HL-60/S4 treated with phorbol 12-myristate 13-acetate at 8.2 ng/mL for 4 days and 3 days (cell line): ENCODE measurements around the gene DDRGK1.
"Not testable (repeated sequence)": the region's sequence is repeated elsewhere in the genome, so short reads cannot be mapped to it uniquely, and the experiment has no call there.

Experiments used
- in situ Hi-C: fragments of 300-500 bp; cut with MboI; formaldehyde crosslinking; loops from 2 replicates; pipeline ENCODE4 v1.15.0; 2022; ENCODE audit warnings: low sequenced_read_pairs

Gene DDRGK1

DNA sequence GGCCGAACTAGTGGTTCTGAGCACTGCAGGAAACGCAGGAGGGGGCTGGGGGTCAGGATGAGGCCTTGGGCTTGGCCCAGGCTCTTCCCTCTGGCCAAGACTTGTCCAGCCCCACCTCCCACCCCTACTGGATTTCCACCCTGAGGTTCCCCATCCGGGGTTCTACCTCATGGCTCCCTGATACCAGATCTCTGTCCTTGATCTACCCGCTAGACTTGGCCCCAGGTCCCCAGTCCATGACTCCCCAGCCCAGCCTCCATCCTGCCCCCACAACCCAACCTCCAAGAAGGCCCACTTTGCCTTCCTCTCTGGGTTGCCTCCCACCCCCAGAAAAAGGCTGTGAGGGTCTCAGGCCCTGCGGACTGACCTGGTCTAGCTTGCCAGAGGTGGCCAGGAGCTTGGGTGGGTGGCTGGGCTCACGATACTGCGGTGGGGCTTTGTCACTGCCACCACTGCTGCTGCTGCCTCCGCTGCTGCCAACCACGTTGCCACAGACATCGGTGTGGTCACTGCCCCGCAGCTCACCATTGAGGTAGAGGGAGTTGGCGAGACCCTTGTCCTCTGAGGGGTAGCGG is 38.1 kb downstream of the DDRGK1 start:
- in situ Hi-C loops: no loop called here

DNA sequence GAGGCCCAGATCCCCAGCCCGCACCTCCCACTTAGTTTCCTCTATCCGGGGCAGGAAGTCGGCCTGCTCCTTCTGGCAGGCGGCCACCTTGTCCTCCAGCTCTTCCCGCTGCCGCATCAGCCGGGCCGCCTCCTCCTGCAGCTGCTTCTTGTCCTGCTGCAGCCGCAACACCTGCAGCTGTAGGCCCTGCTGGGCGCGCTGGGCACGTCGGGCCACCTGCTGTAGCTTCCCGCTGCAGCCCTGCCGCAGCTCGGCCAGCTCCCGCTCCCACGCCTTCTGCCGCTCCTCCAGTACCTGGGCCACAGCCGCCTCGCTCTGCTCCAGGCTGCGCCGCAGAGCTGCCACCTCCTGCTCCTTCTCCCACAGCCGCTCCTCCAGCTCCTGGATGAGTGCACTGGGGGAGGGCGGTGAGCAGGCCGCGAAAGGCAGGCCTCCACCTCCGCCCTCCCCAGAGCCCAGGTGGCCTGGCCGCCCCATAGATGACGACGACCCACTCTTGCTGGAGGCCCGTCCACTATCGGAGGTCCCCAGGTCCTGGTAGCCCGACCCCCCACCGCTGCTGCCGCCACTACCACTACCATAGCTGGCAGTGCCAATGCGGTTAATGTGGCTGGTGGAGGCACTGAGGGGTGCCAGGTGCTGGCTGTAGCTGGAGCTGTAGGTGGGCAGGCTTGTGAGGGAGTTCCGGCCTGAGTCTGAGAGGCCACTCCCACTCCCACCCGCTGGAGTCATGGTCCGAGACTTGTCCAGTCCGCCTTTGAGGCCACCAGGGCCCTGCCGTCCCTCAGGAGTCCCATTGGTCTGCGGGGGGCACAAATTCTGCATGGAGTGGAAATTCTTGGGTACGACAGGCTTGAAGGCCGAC is 38.8 kb downstream of the DDRGK1 start:
- in situ Hi-C loops: no loop called here

DNA sequence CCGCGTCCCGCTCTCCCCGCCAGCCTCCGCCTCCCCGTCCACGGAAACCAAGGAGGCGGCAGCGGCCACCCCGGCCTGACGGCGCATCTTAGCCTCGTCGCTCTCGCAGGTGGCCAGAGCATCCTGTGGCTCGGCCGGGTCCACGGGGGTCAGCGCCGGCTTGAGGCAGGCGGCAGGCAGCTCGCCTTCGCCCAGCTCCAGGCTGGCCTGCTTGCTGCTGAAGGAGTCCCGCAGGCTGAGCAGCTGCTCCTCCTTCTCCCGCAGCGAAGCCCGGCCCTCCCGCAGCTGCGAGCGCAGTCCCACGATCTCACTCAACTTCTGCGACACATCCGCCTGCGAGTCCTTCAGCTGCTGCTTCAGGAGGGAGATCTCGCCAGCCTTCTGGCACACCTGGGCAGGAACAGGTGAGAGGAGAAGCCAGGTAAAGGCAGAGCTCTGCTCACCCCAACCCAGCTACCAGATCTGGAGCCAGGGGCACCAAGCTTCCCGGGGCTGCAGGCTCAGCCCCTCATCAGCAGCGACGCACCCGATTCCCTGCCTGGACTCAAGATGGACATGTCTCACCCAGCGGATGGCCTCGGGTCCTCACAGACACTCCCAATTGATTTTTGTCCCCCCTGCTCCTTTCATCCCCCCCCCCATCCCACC is 39.6 kb downstream of the DDRGK1 start:
- in situ Hi-C loops: no loop called here

DNA sequence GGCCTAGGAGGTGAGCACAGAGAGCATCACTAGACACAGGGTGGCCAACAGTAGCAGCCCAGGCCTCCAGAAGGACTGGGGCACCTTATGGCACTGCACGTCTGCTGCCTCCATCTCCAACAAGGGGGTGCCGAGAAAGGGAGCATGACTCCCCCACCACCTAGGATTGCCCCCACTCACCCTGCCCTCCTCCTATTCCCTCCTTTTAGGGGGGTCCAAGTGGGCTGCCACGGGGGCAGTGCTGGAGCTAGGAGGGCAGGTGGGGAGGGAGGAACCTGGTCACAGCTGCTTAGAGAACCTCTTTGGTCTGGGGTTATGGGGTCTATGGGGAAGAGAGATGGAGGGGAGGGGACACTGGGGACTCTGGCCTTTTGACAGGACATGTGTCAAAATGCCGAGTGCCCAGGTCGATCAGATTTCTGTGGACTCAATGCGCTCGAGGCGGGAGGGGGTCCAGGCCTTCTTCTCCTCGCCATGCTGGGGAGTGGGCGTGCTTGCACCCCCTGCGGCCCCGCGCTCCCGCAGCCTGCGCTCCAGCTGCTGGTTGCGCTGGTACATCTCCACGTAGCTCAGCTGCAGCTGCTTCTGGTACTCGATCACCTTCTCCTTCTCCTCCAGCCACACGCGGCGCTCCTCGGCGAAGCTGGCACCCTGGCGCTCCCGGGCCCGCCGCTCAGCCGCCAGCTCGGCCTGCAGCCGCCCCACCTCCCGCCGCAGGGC is 40.3 kb downstream of the DDRGK1 start:
- in situ Hi-C loops: no loop called here

DNA sequence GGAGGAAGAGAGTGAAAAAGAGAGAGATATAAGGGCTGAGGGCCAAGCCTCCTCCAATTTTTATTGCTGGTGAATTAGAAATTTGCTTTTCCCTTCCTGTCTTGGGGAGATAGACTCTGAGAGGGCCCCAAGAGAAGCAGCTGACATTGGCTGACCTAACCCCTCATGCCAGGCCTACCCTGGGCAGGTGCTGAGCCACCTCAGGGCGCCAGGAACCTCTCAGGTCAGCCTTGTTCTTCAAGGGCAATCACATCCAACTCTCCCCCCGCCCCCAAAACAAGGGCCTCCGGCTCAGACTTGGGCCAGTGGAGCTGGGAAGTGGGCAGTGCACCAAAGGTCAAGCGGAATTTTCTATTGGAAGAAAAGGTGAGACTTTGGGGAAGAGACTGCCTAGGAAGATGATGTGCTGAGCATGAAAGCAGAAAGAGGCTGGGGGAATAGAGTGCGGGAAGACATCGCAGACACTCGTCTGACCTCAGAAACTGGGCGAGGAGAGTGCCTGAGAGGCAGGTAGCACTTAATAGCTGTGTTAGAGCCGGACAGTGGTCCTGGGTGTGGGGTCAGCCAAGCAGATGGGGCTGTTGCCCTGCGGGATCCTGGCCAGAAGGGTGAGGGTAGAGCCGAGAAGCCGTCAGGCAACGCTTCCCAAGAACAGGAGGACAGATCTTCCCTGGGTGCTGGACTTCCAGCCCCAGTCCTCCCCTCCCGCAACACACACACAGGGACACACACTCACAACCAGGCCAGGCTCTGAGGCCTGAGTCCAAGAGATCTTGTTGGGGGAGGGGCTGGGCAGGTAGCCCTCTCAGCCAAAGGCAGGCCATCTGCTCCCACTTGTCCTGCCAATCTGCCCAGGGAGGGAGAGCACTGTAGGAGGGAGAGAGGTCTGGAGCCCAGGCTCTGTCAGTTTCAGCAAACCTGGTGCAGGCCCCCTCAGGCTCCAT is 41.1 kb downstream of the DDRGK1 start:
- in situ Hi-C loops: no loop called here

DNA sequence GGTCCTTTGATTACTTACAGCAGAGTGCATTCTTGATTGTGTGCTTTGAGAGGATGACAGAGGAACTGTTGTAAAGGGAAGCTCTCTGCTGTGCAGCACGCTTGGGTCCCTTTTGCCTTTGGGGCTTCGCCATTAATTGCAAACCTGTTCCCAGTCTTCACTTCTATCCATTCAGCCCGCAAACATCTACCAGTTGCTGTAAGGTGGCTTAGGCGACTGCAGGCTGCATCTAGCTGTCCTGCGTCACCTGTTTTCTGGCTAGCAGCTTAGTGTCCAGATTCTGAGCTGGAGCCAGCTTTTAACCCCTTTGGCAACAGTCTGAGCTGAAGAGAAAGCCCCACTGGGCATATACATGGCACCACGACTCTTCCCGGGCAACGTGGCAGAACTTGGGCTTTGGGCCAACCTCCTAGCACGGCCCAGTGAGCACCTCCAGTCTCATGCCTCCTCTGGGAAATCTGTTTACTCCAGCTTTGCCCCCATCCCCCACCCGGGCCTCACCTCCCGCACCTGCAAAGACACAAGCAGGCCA is 42.3 kb downstream of the DDRGK1 start:
- in situ Hi-C loops: no loop called here

DNA sequence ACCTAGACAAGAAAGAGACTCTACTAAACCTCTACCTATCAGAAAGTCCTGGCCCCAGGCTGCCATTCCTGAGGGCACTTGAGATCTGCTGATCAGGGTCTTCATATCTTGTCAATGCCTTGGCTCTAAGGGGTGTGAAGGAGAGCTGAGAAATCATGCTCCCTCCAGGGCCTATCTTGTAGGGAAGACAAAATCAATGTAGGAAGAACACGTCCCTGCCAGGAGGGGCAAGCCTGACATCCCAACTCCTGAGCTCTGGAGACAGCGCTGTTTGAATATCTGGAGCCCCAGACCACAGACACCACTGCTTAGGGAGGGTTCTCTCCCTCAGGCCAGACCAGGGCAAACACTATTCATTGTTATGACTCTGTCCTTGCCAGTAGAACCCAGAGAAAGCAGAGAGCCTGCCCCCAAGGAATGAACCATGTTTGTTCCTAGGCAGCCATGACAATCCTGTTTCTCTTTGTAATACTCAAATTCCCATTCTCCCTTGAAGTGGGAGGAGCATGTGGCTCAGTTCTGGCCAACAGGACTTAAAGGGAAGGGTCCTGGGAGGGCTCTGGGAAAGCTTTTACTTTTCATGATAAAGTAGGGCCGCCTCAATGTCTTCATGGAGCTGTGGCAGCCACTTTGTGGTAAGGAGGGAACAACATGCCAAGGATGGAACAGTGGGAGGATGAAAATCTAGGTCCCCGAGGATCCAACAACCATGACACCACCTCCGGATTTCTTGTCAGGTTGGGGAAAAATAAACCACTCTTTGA is 43.0 kb downstream of the DDRGK1 start:
- in situ Hi-C loops: no loop called here

DNA sequence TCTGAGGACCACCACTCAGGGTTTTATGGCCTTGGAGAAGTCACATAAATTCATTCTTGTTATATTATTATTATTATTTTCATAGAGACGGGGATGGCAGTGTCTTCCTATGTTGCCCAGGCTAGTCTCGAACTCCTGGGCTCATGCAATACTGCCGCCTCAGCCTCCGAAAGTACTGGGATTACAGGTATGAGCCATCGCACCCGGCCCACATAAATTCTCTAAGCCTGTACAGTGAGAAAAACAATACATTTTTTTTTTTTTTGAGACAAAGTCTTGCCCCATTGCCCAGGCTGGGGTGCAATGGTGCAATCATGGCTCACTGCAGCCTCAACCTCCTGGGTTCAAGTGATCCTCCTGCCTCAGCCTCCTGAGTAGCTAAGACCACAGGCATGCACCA is 44.1 kb downstream of the DDRGK1 start:
- in situ Hi-C loops: no loop called here

DNA sequence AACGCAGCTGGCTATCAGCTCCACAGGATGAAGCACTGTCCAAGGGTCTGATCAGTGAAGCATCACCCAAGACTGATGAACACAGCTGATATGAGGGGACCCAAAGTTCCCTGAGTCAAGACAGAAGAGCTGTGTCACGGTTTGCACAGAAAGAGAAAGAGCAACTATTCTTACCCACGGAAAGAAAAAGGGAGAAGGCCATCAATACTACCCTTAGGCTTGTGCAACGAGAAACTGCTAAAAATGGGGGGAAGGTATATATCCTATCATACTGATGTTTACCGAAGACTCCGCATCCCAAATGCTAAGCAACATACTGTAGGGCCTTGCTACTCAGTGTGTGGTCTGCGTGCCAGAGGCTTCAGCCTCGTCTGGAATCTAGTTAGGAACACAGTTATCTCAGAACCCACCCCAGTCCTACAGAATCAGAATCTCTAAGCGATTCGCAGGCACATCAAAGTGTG is 45.5 kb downstream of the DDRGK1 start:
- in situ Hi-C loops: no loop called here

DNA sequence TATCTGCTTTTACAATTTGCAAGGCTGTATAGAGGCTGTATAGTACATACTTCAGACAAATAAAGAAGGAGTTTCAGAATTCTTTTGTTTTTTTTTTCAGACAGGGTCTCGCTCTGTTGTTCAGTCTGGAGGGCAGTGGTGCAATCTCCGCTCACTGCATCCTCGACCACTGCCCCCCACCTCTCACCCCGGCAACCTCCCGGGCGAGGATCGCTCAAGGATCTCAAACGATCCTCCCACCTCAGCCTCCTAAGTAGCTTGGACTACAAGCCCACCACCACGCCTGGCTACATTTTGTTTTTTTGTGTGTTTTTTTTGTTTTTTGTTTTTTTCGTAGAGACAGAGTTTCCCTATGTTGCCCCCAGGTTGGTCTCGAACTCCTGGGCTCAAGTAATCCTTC is 46.7 kb downstream of the DDRGK1 start:
- in situ Hi-C loops: no loop called here

DNA sequence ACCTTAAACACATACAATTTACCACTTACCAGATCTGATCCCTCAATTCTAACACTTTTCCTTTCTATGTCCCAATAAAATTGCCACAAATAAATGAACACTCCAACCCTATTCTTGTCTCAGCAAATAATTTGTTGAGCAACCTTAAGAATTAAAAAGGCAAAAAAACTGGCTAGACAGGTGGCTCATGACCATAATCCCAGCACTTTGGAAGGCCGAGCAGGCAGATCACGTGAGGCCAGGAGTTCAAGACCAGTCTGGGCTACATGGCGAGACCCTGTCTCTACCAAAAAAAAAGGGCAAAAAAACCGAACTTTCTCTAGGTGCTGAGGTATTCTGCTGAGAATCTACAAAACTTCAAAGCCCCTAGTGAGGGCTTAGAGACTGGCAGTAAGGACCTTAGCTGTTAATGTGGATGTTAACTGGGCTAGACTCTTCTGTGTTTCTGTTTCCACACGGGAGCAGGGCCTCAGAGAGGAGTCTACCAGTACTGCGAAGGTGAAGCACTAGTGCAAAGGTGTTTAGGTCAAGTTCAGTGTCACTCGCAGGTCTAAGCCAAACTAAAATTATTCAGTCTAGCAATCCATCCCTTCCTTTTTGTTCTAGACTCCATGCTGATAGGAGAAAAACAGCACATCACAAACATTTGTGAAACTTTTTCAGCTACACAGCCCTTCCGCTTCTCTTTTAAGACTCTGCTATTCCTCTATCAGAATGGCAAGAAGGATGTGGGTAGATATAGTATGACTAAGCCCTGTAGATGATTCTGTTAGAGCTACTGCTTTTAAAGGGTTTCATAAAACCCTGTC is 47.5 kb downstream of the DDRGK1 start:
- in situ Hi-C loops: no loop called here

DNA sequence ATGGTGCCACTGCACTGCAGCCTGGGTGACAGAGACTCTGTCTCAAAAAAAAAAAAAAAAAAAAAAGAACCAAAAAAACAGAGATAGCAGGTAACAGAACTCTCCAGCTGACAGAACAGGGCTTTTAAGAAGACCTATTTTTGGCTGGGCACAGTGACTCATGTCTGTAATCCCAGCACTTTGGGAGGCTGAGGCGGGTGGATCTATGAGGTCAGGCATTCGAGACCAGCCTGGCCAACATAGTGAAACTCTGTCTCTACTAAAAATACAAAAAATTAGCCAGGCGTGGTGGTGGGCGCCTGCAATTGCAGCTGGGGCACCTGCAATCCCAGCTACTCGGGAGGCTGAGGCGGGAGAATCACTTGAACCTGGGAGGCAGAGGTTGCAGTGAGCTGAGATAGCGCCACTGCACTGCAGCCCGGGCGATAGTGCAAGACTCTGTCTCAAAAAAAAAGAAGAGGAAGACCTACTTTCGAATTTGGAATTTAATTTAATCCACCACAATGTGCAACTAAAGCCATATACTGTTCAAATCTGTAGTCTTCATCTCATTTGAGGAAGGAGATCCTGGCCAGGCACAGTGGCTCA is 52.3 kb downstream of the DDRGK1 start:
- in situ Hi-C loops: not testable (repeated sequence)

DNA sequence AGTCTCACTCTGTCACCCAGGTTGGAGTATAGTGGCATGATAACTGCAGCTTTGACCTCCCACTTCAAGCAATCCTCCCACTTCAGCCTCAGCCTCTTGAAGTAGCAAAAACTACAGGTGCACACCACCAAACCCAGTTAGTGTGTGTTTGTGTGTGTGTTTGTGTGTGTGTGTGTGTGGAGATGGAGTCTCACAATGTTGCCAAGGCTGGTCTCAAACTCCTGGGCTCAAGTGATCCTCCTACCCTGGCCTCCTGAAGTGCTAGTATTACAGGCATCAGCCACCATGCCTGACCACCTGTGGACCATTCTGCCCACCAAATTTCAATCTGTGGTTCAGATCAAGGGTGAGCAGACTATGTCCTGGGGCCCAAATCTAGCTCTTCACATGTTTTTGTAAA is 53.6 kb downstream of the DDRGK1 start:
- in situ Hi-C loops: no loop called here

DNA sequence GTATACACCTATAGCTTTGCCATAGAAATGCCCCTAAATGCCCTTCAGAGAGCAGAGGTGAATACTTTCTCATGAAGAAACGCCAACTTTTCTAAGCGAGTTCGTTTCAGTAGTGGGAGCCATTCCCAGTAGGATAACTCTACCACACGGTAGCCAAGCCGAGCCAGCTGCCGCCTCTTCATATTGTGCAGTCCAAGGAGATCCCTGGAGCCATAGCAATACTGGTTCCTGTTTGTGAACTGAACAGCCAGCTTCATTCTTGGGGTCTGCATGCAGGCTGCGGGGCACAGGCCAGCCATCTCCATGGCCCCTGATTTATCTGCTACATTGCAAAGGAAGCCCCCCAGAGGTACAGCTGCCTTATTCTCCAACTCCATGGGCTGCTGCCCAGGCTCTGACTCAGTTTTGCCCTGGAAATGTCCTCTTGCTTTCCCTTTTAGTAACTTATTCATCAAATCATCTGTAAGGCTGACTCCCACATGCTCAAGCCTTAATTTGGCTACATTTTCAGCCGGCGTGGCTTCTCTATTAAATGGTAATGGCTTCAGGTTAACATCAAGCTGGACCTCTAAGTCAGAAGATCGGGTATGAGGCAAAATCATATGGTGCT is 57.6 kb downstream of the DDRGK1 start:
- in situ Hi-C loops: no loop called here

DNA sequence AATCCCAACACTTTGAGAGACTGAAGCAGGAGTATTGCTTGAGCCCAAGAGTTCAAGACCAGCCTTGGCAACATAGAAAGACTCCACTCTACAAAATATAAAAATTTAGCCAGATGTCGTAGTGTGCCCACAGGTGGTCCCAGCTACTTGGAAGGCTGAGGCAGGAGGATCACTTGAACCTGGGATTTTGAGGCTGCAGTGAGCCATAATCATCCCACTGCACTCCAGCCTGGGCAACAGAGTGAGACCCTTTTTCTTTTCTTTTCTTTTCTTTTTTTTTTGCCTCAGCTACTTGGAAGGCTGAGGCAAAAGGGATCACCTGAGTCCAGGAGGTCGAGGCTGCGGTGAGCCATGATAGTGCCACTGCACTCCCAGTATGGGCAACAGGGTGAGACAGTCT is 62.7 kb downstream of the DDRGK1 start:
- in situ Hi-C loops: no loop called here
